Stimulated activated CD8-positive, alpha-beta memory T cell treated with anti-CD3 and anti-CD28 coated beads, Interleukin-4, amount 100 ng/mL, for 1 hour (primary cell): ENCODE measurements around the gene UNC5CL.

ENCODE experiments used
- DNase-seq, 2 donors: peaks; one replicate each; pipeline ENCODE4 v3.0.0-alpha.2; 2020; ENCODE audit warnings: low read depth in 2 of 2, low spot score in 1 of 2

The UNC5CL gene

GRCh38 chr6:41064841-41065240, 25.8 kb upstream of the UNC5CL start:
- DNase-seq: no peak

- DNase-seq: no peak
Observed at GRCh38 chr6:41063884-41064285, 24.9 kb upstream of the UNC5CL start.

GRCh38 chr6:41062056-41062455, 23.0 kb upstream of the UNC5CL start:
- no peak for DNase-seq

GRCh38 chr6:41061196-41061726, 22.2 kb upstream of the UNC5CL start:
- no peak for DNase-seq

GRCh38 chr6:41059556-41059955, 20.5 kb upstream of the UNC5CL start:
- DNase-seq: no peak

GRCh38 chr6:41058783-41059181, 19.8 kb upstream of the UNC5CL start:
- DNase-seq: no peak

GRCh38 chr6:41056768-41057490, 17.9 kb upstream of the UNC5CL start:
- no peak for DNase-seq

GRCh38 chr6:41055149-41055548, 16.1 kb upstream of the UNC5CL start:
- DNase-seq: no peak

GRCh38 chr6:41054511-41054910, 15.5 kb upstream of the UNC5CL start:
- DNase-seq: no peak

GRCh38 chr6:41053041-41053440, 14.0 kb upstream of the UNC5CL start, which contains the start of gene APOBEC2:
TSS of gene APOBEC2 (plus strand) at chr6:41053202. CDS start at chr6:41053348, 146 bp downstream.
- no peak for DNase-seq

- no peak for DNase-seq
Observed at GRCh38 chr6:41051873-41052272, 12.9 kb upstream of the UNC5CL start.

- no peak for DNase-seq
Observed at GRCh38 chr6:41050536-41050935, 11.5 kb upstream of the UNC5CL start.

GRCh38 chr6:41049955-41050354, 10.9 kb upstream of the UNC5CL start:
- no peak for DNase-seq

- no peak for DNase-seq
Observed at GRCh38 chr6:41049521-41049920, 10.5 kb upstream of the UNC5CL start.

- DNase-seq: no peak
Observed at GRCh38 chr6:41047745-41048732, 9.0 kb upstream of the UNC5CL start.

- DNase-seq: no peak
Observed at GRCh38 chr6:41047306-41047705, 8.3 kb upstream of the UNC5CL start.

GRCh38 chr6:41046084-41046483, 7.1 kb upstream of the UNC5CL start:
- DNase-seq: no peak

GRCh38 chr6:41045664-41046063, 6.6 kb upstream of the UNC5CL start:
- DNase-seq: no peak

GRCh38 chr6:41043151-41043550, 4.1 kb upstream of the UNC5CL start:
- no peak for DNase-seq

GRCh38 chr6:41042226-41043055, 3.4 kb upstream of the UNC5CL start, which contains the start of gene TSPO2:
TSS of gene TSPO2 (plus strand) at chr6:41042467. CDS start at chr6:41042986, 519 bp downstream.
- DNase-seq: no peak
